ENCODE results near the gene SLC24A4.

- TF ChIP-seq POLR2AphosphoS5 (IDR thresholded peaks at IDR 0.05; ENCODE audit: low read depth, low read length) = no peak
- no peak for TF ChIP-seq POLR2A (IDR thresholded peaks at IDR 0.05; ENCODE audit: low read depth, low read length)
- no peak for TF ChIP-seq POU2F2 (IDR thresholded peaks at IDR 0.05; ENCODE audit: low read depth, low read length)
- TF ChIP-seq SPI1 (IDR thresholded peaks at IDR 0.05; ENCODE audit: low read depth, low read length) = no peak
- TF ChIP-seq PAX5 (IDR thresholded peaks at IDR 0.05; ENCODE audit: insufficient read depth, low read length, severe bottlenecking) = no peak
- no peak for TF ChIP-seq TAF1 (IDR thresholded peaks at IDR 0.05; ENCODE audit: low read depth, low read length)
Measured at GRCh38 chr14:92317511-92317910, 5.5 kb upstream of the SLC24A4 start.
